LNCAP (cell line): Measurements from ENCODE around the gene IDUA.
A peak's percentile ranks its signal among the peaks of the same experiment; 100 is the strongest.

Experiments
- TF ChIP-seq, protein P1 (sequence below): fragments of 450-650 bp; IDR thresholded peaks from 2 replicates; pipeline ENCODE4 v1.5.1; 2017; ENCODE audit warnings: mild to moderate bottlenecking

The IDUA gene

DNA sequence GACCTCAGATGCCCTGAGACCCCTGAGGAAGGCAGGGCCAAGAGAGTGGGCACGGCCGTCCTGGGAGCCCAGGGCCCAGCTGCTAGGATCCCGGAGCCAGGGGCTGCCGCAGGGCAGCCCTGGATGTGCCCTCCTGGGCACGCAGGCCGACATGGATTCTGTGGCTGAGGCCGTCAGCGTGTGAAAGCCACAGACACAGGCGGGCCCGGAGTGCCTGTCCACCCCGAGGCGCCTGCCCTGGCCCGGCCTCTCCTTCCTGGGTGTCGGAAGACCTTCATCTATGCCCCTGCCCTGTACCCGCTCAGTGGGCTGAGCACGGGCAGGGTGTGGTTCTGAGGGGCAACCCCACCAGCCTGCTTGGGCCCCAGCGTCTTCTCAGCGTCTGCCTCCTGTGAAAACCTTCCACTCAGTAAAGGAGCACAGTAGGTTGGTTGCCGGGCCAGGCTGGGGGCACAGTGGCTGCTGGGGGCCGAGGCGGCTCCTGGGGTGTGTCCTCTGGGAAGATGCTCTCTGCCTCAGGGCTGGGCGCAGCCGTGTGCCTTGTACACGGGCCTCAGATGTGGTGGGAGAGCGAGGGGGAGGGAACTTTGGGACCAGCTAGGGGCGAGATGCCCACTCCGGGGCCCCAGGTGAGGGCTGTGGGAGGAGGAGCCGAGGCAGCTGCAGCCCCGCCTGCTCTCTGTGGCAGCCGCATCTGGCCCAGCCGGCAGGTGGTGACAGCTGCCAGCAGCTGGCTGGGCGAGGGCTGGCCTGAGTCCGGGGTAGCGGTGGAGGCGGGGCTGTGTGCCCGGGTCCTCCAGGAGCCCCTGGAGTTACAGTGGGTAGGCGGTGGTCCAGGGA is 45.3 kb downstream of the IDUA start:
- TF ChIP-seq, protein P1, sequence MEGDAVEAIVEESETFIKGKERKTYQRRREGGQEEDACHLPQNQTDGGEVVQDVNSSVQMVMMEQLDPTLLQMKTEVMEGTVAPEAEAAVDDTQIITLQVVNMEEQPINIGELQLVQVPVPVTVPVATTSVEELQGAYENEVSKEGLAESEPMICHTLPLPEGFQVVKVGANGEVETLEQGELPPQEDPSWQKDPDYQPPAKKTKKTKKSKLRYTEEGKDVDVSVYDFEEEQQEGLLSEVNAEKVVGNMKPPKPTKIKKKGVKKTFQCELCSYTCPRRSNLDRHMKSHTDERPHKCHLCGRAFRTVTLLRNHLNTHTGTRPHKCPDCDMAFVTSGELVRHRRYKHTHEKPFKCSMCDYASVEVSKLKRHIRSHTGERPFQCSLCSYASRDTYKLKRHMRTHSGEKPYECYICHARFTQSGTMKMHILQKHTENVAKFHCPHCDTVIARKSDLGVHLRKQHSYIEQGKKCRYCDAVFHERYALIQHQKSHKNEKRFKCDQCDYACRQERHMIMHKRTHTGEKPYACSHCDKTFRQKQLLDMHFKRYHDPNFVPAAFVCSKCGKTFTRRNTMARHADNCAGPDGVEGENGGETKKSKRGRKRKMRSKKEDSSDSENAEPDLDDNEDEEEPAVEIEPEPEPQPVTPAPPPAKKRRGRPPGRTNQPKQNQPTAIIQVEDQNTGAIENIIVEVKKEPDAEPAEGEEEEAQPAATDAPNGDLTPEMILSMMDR: peak; percentile 34; the same call in 1 of the 2 replicates

DNA sequence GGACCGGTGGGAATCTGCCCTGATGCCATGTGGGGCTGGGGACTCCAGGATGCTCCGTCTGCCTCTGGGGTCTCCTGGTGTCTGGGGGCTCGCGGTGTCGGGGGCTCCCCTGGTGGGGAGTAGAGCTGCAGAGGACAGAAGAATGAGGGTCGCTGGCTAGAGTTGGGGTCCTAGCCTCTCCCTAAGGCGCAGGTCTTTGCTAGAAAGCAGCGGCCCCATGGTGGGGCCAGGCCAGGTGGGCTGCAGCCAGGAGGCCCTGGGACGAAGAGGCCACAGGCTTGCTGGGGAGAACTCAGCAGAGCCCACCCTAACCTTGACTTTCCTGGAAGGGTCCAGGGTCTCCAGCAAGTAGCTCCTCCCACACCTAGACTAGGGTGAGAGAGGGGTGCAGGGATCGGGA is 46.0 kb downstream of the IDUA start:
- TF ChIP-seq, protein P1: no peak

DNA sequence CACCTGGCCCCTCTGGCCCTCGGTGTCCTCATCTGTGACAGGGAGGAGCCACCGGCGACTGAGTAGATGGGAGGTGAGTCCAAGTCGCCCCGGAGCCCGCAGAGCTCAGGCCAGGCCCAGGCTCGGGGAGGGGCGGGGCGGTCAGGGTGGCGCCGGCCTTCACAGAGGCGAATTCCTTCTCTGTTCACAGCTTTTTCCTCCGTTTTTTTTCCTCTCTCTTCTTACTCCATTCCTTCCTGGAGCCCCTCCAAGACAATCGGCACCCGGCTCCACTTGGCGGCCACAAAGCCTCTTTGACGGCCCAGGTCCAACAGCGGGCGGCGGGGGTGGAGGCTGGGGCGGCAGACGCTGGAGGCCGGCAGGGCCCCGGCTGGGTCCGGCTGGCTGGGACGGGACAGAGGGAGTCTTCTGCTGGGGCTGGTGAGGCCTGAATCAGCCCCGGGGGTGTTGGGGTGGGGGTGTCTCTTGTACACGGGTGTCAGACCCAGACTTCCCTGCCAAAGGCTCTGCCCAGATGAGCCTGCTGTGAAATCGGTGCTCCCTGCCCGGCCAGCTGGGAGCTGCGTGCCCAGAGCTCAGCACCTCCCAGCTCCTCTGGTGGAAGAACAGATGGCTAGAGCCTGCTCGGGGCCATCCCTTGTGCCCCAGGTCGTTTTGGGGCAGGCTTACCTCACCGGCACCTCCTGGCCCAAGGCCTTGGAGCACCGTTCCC is 47.2 kb downstream of the IDUA start:
- TF ChIP-seq, protein P1: no peak

DNA sequence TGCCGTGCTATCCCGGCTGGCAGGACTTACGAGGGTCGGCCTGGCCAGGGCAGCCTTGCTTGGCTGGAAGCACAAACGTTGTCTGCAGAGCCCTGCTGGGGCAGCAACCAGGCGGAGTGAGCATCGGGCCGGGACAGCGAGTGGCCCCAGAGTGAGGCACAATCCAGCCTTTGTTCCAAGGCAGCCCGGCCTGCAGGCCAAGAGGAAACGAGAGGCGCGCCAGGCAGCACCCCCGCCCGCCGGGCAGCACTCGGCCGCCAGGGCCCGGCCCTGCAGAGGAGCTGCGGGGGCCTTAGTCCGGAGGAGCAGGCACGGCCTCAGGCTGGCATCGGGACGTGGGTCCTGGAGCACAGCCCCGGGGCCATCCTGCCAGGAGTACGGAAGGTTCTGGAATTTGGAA is 48.7 kb downstream of the IDUA start:
- TF ChIP-seq, protein P1: no peak

DNA sequence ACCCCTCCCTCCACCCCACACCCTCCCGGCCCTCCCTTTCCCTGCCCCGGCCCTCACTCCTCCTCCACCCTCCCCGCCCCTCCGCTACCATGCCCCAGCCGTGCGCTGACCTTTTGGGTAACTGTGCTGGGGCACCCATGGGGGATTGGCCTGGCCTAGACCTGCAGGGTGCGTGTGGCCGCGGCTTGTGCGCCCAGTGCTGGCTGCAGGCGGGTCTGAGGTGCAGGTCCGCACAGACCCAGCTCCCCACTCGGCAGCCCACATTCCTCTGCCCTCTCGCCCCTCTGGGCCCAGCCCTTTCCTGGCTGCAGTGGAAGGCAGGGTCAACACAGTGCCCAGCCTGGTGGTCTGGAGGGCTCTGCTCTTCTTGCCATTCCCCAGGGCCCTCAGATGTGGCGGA is 49.3 kb downstream of the IDUA start:
- TF ChIP-seq, protein P1: no peak

DNA sequence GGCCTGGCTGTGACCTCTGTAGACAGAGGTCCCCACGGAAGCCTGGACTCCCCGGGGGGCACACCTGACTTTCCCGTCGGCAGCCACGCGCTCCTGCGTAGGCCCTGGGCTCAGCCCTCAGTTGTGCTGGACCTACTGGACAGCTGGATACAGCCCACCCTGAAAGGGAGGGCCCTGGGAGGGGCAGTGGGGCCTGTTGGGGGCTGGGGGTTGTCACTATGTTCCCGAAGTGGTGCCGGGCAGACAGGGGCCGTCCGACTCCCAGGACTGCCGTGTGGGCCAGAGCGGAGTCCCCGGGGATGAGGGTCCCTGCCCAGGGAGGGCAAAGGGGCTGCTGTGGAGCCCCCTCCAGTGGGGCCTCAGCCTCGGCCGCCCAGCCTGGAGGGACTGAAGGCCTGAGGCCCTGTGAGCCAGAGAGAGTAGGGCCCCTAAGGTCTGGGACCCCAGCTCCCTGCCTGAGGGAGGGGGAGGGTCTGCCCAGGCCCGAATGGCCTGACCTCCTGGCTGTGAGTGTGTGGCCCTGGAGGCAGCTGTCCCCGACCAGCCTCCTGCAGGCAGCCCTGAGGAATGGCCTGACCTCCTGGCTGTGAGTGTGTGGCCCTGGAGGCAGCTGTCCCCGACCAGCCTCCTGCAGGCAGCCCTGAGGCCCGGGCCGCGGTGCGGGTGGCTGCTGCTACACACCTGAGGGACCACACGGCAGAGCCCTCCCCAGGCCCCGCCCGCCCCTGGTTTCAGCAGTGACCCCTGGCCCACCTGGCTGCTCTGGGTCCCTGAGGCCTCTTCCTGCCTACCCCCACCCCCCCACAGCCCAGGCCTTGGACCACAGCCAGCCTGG is 50.3 kb downstream of the IDUA start:
- TF ChIP-seq, protein P1: no peak

DNA sequence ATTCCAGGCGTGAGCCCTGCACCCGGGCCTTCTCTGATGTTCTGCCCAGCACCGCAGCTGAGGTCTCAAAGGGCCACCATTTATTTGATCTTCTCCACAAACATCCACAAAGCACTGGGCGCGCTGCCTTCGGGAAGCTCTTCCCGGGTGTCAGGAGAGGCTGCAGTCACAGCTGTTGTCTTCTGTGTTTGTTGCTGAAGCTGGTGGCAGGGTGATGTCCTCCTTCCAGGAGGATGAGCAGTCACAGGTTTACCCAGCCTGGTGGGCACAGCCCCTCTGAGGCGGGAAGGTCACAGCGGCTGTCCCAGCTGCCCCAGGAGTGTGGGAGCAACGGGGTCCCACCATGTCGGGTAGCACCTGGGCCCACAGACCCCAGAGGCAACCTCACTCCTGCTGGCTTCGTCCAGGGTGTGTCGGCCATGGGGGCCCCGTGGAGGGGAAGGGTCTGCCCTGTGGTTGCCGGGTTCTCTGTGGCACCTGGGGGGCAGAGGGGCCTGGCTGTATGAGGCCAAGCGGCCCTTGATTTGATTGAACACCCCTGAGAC is 52.2 kb downstream of the IDUA start:
- TF ChIP-seq, protein P1: no peak
